HepG2 (cell line): ENCODE measurements around the gene PMFBP1. TPM values are rescaled to one million over a fixed set of nuclear protein-coding genes. Genes with fewer than 3 reads are reported as not detected.

Source experiments
- EEA1 ChIP-seq: sonication (generic); formaldehyde crosslinking; IDR thresholded peaks from 2 replicates; pipeline ENCODE4 v1.5.1; 2020; ENCODE audit warnings: mild to moderate bottlenecking, missing genetic modification reagents, borderline replicate concordance
- FOSL1 ChIP-seq: sonication (generic); formaldehyde crosslinking; IDR thresholded peaks from 2 replicates; pipeline ENCODE4 v1.9.0; 2021; ENCODE audit warnings: missing genetic modification reagents, borderline replicate concordance
- FOXA3 ChIP-seq: IDR thresholded peaks from 2 replicates; pipeline ENCODE4 v1.6.1; 2016; ENCODE audit warnings: missing genetic modification reagents, missing compliant biosample characterization
- HNRNPUL1 ChIP-seq: fragments of 200-400 bp; formaldehyde crosslinking; IDR thresholded peaks from 2 replicates; pipeline ENCODE4 v1.6.1; 2017; ENCODE audit warnings: low read depth, mild to moderate bottlenecking, low read length, moderate library complexity
- POLR2AphosphoS2 ChIP-seq: IDR thresholded peaks from 2 replicates; pipeline ENCODE4 v1.6.1; 2011; ENCODE audit warnings: low read depth, low read length, improper control_type of control experiment
- PRPF4 ChIP-seq: fragments of 200-400 bp; formaldehyde crosslinking; IDR thresholded peaks from 2 replicates; pipeline ENCODE4 v1.6.1; 2016; ENCODE audit warnings: low read length, low read depth; ENCODE audit not compliant: poor library complexity, severe bottlenecking
- RBAK ChIP-seq: sonication (generic); formaldehyde crosslinking; IDR thresholded peaks from 2 replicates; pipeline ENCODE4 v1.5.1; 2020; ENCODE audit warnings: mild to moderate bottlenecking, missing genetic modification reagents
- RFX3 ChIP-seq: IDR thresholded peaks from 2 replicates; pipeline ENCODE4 v1.6.1; 2016; ENCODE audit warnings: missing biosample characterization, missing genetic modification reagents
- SRF ChIP-seq: IDR thresholded peaks from 2 replicates; pipeline ENCODE4 v1.6.1; 2011; ENCODE audit warnings: mild to moderate bottlenecking, low read depth, low read length, moderate library complexity
- ZFAT ChIP-seq: sonication (generic); formaldehyde crosslinking; conservative IDR thresholded peaks from 2 replicates; pipeline ENCODE4 v1.8.1; 2023; ENCODE audit warnings: missing genetic modification reagents, inconsistent platforms
- ZFP36 ChIP-seq: fragments of 150-350 bp; IDR thresholded peaks from 2 replicates; pipeline ENCODE4 v1.6.1; 2018; ENCODE audit warnings: borderline replicate concordance, low read length, low read depth; ENCODE audit not compliant: partially characterized antibody
- ZNF296 ChIP-seq: sonication (generic); formaldehyde crosslinking; conservative IDR thresholded peaks from 2 replicates; pipeline ENCODE4 v1.5.0; 2020; ENCODE audit warnings: mild to moderate bottlenecking, missing genetic modification reagents
- ZNF30 ChIP-seq: sonication (generic); formaldehyde crosslinking; IDR thresholded peaks from 2 replicates; pipeline ENCODE4 v1.5.0; 2020; ENCODE audit warnings: mild to moderate bottlenecking, missing genetic modification reagents
- ZNF484 ChIP-seq: sonication (generic); formaldehyde crosslinking; IDR thresholded peaks from 2 replicates; pipeline ENCODE4 v1.5.1; 2020; ENCODE audit warnings: mild to moderate bottlenecking, low read depth, missing genetic modification reagents, borderline replicate concordance
- ZNF577 ChIP-seq: sonication (generic); formaldehyde crosslinking; IDR thresholded peaks from 2 replicates; pipeline ENCODE4 v1.4.0; 2020; ENCODE audit warnings: mild to moderate bottlenecking, low read depth, missing genetic modification reagents, borderline replicate concordance
- ZNF772 ChIP-seq: sonication (generic); formaldehyde crosslinking; IDR thresholded peaks from 2 replicates; pipeline ENCODE4 v1.5.0; 2020; ENCODE audit warnings: mild to moderate bottlenecking, missing genetic modification reagents
- ZNF773 ChIP-seq: sonication (generic); formaldehyde crosslinking; IDR thresholded peaks from 2 replicates; pipeline ENCODE4 v1.4.0; 2020; ENCODE audit warnings: missing genetic modification reagents, borderline replicate concordance
- polyA plus RNA-seq, 8 experiments: library from polyadenylated mRNA; depleted of rRNA in 3 of 8; stranded (reverse) in 7 of 8; unstranded in 1 of 8; fragments of >200 nt; fragmentation: Illumina TruSeq in 4 of 8; extraction: Trizol in 4 of 8; gene quantifications; 2 replicates each; pipeline versions ENCODE4 v1.2.1 to v1.2.3, GENCODE V29; 2011 to 2016; ENCODE audit warnings: low read depth in 4 of 8, missing spikeins in 1 of 8, mixed read lengths in 1 of 8; ENCODE audit not compliant: insufficient read depth in 1 of 8
- total RNA-seq, 5 experiments: library from RNA; depleted of rRNA; stranded (reverse); fragments of >200 nt; fragmentation: Illumina TruSeq; extraction: Trizol; gene quantifications; 2 replicates each; pipeline ENCODE4 v1.2.3, GENCODE V29; 2016; ENCODE audit warnings: low read depth in 1 of 5
- TF ChIP-seq, protein P1 (sequence below): sonication (generic); formaldehyde crosslinking; IDR thresholded peaks from 2 replicates; pipeline ENCODE4 v1.9.0; 2021; ENCODE audit warnings: missing genetic modification reagents, borderline replicate concordance
- TF ChIP-seq, protein P2 (sequence below): sonication (generic); formaldehyde crosslinking; IDR thresholded peaks from 2 replicates; pipeline ENCODE4 v1.8.0; 2022; ENCODE audit warnings: low read depth, missing genetic modification reagents
- TF ChIP-seq, protein P3 (sequence below): sonication (generic); formaldehyde crosslinking; IDR thresholded peaks from 2 replicates; pipeline ENCODE4 v1.4.0; 2020; ENCODE audit warnings: missing genetic modification reagents
- TF ChIP-seq, protein P4 (sequence below): sonication (generic); formaldehyde crosslinking; IDR thresholded peaks from 2 replicates; pipeline ENCODE4 v1.4.0; 2020; ENCODE audit warnings: missing genetic modification reagents, borderline replicate concordance

The PMFBP1 gene
- total and polyA plus RNA-seq, 2 of the 13 experiments (the other 11 are each of a cell fraction or from before 2014, with no cell fraction given): 1.9 to 3.8 TPM

DNA sequence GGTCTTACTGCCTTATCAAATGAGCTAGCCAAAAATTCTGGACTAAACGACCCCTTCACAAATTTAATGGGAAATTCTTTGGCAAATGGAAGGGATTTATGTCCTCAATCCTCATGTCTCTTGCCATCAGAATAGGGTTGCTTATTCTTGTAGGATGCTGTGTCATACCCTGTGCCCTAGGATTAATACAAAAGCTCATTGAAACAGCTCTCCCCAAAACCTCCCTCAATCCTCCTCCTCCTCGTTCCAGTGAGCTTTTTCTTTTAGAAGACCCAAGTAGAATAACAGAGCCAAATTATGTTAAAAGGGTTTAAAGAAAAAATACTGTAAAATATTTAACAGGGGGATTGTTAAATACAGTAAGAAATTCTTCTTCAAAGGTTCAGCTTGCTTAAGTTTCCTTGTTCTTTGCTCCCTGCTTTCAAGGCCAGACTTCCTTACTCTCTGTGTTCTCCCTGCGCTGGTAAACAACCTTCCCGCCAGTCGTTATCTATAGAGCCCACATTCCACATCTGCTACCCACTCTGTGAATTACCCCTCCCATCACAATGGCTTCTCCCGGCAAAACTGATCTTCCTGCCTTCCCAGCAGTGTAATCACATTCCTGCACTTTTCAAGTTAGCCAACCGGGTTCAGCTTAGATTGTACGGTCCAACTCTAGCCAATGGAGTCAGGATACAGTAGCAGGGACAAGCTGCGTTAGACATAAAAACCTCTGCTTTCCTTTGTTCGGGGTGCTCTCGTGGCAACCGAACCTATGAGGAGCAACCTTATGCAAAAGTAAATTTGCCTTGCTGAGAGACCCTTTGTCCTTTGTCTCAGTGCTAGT, 99.2 kb downstream of the PMFBP1 start (continued):
- TF ChIP-seq RBAK (CRISPR knock-in tag): no peak
- TF ChIP-seq FOSL1 (CRISPR knock-in tag): no peak
- TF ChIP-seq ZNF773 (CRISPR knock-in tag): no peak
- TF ChIP-seq, protein P1, sequence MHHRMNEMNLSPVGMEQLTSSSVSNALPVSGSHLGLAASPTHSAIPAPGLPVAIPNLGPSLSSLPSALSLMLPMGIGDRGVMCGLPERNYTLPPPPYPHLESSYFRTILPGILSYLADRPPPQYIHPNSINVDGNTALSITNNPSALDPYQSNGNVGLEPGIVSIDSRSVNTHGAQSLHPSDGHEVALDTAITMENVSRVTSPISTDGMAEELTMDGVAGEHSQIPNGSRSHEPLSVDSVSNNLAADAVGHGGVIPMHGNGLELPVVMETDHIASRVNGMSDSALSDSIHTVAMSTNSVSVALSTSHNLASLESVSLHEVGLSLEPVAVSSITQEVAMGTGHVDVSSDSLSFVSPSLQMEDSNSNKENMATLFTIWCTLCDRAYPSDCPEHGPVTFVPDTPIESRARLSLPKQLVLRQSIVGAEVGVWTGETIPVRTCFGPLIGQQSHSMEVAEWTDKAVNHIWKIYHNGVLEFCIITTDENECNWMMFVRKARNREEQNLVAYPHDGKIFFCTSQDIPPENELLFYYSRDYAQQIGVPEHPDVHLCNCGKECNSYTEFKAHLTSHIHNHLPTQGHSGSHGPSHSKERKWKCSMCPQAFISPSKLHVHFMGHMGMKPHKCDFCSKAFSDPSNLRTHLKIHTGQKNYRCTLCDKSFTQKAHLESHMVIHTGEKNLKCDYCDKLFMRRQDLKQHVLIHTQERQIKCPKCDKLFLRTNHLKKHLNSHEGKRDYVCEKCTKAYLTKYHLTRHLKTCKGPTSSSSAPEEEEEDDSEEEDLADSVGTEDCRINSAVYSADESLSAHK (CRISPR knock-in tag): no peak
- no peak for TF ChIP-seq ZFP36
- TF ChIP-seq FOXA3 (CRISPR knock-in tag): peak; percentile 85
- TF ChIP-seq SRF: no peak
- no peak for TF ChIP-seq ZNF30 (CRISPR knock-in tag)
- no peak for TF ChIP-seq ZNF577 (CRISPR knock-in tag)
- TF ChIP-seq HNRNPUL1: no peak
- TF ChIP-seq, protein P2, sequence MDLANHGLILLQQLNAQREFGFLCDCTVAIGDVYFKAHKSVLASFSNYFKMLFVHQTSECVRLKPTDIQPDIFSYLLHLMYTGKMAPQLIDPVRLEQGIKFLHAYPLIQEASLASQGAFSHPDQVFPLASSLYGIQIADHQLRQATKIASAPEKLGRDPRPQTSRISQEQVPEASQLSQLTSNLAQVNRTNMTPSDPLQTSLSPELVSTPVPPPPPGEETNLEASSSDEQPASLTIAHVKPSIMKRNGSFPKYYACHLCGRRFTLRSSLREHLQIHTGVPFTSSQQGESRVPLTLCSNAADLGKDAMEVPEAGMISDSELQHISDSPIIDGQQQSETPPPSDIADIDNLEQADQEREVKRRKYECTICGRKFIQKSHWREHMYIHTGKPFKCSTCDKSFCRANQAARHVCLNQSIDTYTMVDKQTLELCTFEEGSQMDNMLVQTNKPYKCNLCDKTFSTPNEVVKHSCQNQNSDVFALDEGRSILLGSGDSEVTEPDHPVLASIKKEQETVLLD (CRISPR knock-in tag): no peak
- no peak for TF ChIP-seq PRPF4
- TF ChIP-seq, protein P3, sequence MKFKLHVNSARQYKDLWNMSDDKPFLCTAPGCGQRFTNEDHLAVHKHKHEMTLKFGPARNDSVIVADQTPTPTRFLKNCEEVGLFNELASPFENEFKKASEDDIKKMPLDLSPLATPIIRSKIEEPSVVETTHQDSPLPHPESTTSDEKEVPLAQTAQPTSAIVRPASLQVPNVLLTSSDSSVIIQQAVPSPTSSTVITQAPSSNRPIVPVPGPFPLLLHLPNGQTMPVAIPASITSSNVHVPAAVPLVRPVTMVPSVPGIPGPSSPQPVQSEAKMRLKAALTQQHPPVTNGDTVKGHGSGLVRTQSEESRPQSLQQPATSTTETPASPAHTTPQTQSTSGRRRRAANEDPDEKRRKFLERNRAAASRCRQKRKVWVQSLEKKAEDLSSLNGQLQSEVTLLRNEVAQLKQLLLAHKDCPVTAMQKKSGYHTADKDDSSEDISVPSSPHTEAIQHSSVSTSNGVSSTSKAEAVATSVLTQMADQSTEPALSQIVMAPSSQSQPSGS (CRISPR knock-in tag): peak; percentile 45; the same call in 1 of the 2 replicates
- TF ChIP-seq ZNF772 (CRISPR knock-in tag): no peak
- TF ChIP-seq, protein P4, sequence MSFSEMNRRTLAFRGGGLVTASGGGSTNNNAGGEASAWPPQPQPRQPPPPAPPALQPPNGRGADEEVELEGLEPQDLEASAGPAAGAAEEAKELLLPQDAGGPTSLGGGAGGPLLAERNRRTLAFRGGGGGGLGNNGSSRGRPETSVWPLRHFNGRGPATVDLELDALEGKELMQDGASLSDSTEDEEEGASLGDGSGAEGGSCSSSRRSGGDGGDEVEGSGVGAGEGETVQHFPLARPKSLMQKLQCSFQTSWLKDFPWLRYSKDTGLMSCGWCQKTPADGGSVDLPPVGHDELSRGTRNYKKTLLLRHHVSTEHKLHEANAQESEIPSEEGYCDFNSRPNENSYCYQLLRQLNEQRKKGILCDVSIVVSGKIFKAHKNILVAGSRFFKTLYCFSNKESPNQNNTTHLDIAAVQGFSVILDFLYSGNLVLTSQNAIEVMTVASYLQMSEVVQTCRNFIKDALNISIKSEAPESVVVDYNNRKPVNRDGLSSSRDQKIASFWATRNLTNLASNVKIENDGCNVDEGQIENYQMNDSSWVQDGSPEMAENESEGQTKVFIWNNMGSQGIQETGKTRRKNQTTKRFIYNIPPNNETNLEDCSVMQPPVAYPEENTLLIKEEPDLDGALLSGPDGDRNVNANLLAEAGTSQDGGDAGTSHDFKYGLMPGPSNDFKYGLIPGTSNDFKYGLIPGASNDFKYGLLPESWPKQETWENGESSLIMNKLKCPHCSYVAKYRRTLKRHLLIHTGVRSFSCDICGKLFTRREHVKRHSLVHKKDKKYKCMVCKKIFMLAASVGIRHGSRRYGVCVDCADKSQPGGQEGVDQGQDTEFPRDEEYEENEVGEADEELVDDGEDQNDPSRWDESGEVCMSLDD: peak; percentile 5; the same call in 1 of the 2 replicates
- no peak for TF ChIP-seq ZNF484
- TF ChIP-seq ZFAT: no peak
- TF ChIP-seq POLR2AphosphoS2: no peak
- TF ChIP-seq RFX3 (CRISPR knock-in tag): no peak
- no peak for TF ChIP-seq EEA1 (CRISPR knock-in tag)
- TF ChIP-seq ZNF296 (CRISPR knock-in tag): no peak
